K562 (cell line): Measurements from ENCODE around the gene GPD1L. TPM values are rescaled to one million over a fixed set of nuclear protein-coding genes. Genes with fewer than 3 reads are reported as not detected.
"Not testable (repeated sequence)": the region's sequence is repeated elsewhere in the genome, so short reads cannot be mapped to it uniquely, and the experiment has no call there.

ENCODE experiments used
- ATAC-seq: fragments of 200-7000 bp; cut with Tn5 transposase; 3 replicates; pipeline ENCODE4 v1.9.1; 2020; ENCODE audit warnings: moderate library complexity
- BruUV-seq: library from RNA; stranded (reverse); fragments of 400-500 nt; replicated peaks from 2 replicates; lab custom pipeline; 2021; lab: Mats Ljungman, UMichigan
- CTCF ChIA-PET: fragments of 300-600 bp; formaldehyde crosslinking; extraction: SDS; loops from one replicate; lab custom pipeline; 2021; ENCODE audit warnings: low intra/inter-chr PET ratio; lab: Yijun Ruan, JAX
- POLR2A ChIA-PET: fragments of 300-600, 350-650 bp; sonication (Branson Sonifier 250); formaldehyde crosslinking; extraction: SDS; loops from one replicate; lab custom pipeline; 2021; ENCODE audit warnings: antibody characterized with exemption, inconsistent platforms; lab: Yijun Ruan, JAX
- DNase-seq, 4 experiments: peaks; one replicate each; pipeline versions ENCODE4 v3.0.0 to v3.0.0-alpha.2; 2011 to 2018; ENCODE audit warnings: low spot score in 3 of 4, mixed read lengths in 3 of 4; ENCODE audit errors: extremely low read depth in 1 of 4
- FAIRE-seq: peaks from 2 replicates; lab custom pipeline; 2011; peaks lifted over from hg19 to GRCh38; lab: Jason Lieb, UNC
- H2AFZ ChIP-seq: 2 replicates; pipeline ENCODE4 v1.6.0; 2011; ENCODE audit warnings: low read depth, low read length, control low read depth, inconsistent platforms
- H3K27ac ChIP-seq: fragments of 200-600 bp; 3 replicates; pipeline ENCODE4 v1.8.0; 2011; ENCODE audit warnings: low read depth, mild to moderate bottlenecking, control low read depth, inconsistent platforms, low read length, moderate library complexity, mixed read lengths; ENCODE audit errors: extremely low read depth
- H3K27me3 ChIP-seq, 2 experiments: fragments of 300-600 bp in 1 of 2; 2 replicates in 1 of 2; 3 replicates in 1 of 2; pipeline versions ENCODE4 v1.6.0 to v1.8.0; 2011; ENCODE audit warnings: inconsistent platforms in 2 of 2, low read length in 2 of 2, mild to moderate bottlenecking in 1 of 2, mixed read lengths in 1 of 2, moderate library complexity in 1 of 2; ENCODE audit not compliant: control insufficient read depth in 2 of 2, insufficient read depth in 2 of 2
- H3K36me3 ChIP-seq: fragments of 300-600 bp; 3 replicates; pipeline ENCODE4 v1.8.0; 2011; ENCODE audit warnings: mild to moderate bottlenecking, low read length, inconsistent platforms; ENCODE audit not compliant: control insufficient read depth, insufficient read depth
- H3K4me1 ChIP-seq, 2 experiments: fragments of 200-600 bp in 1 of 2; replicated peaks in 1 of 2; 2 replicates in 1 of 2; 3 replicates in 1 of 2; pipeline versions ENCODE4 v1.5.1 to v1.8.0; 2011; ENCODE audit warnings: inconsistent platforms in 2 of 2, low read length in 2 of 2, mild to moderate bottlenecking in 1 of 2, mixed read lengths in 1 of 2, moderate library complexity in 1 of 2; ENCODE audit not compliant: control insufficient read depth in 2 of 2, insufficient read depth in 2 of 2
- H3K4me2 ChIP-seq: 2 replicates; pipeline ENCODE4 v1.6.1; 2011; ENCODE audit warnings: low read length, control low read depth, inconsistent platforms, mixed read lengths; ENCODE audit not compliant: insufficient read depth
- H3K4me3 ChIP-seq: fragments of 200-600 bp; sonication (generic), shearing (Covaris generic); 2 replicates; pipeline ENCODE4 v1.5.1; 2016; ENCODE audit warnings: control low read depth, inconsistent platforms
- H3K79me2 ChIP-seq: fragments of 200-600 bp; 3 replicates; pipeline ENCODE4 v1.8.0; 2011; ENCODE audit warnings: low read length, inconsistent platforms; ENCODE audit not compliant: control insufficient read depth, insufficient read depth
- H3K9ac ChIP-seq, 2 experiments: 2 replicates each; pipeline versions ENCODE4 v1.6.0 to v1.6.1; 2011; ENCODE audit warnings: low read depth in 2 of 2, low read length in 2 of 2, control low read depth in 1 of 2, inconsistent platforms in 1 of 2, mild to moderate bottlenecking in 1 of 2, mixed read lengths in 1 of 2; ENCODE audit not compliant: insufficient read depth in 1 of 2
- H3K9me1 ChIP-seq: one replicate; pipeline ENCODE4 v1.6.0; 2011; ENCODE audit warnings: inconsistent platforms, mild to moderate bottlenecking, low read length, moderate library complexity; ENCODE audit not compliant: control insufficient read depth, insufficient read depth
- H3K9me3 ChIP-seq: replicated peaks from 2 replicates; pipeline ENCODE4 v1.5.1; 2011; ENCODE audit warnings: low read depth, low read length, inconsistent platforms; ENCODE audit not compliant: control insufficient read depth, insufficient read depth
- H4K20me1 ChIP-seq: replicated peaks from 2 replicates; pipeline ENCODE4 v1.6.1; 2011; ENCODE audit warnings: low read length, inconsistent platforms, mixed read lengths; ENCODE audit not compliant: control insufficient read depth, insufficient read depth
- MBD2 ChIP-seq: sonication (generic); IDR thresholded peaks from 2 replicates; pipeline ENCODE4 v1.6.1; 2016; ENCODE audit warnings: low read depth, borderline replicate concordance
- TAF15 ChIP-seq: fragments of 200-400 bp; formaldehyde crosslinking; IDR thresholded peaks from 2 replicates; pipeline ENCODE4 v1.6.1; 2017; ENCODE audit warnings: mild to moderate bottlenecking, low read depth, low read length, moderate library complexity
- THRA ChIP-seq: fragments of 450-650 bp; IDR thresholded peaks from 2 replicates; pipeline ENCODE4 v1.6.1; 2017; ENCODE audit warnings: mild to moderate bottlenecking, moderate library complexity
- ZNF174 ChIP-seq: fragments of 250-450 bp; sonication (Bioruptor Pico); IDR thresholded peaks from 2 replicates; pipeline ENCODE4 v1.4.0; 2020; ENCODE audit warnings: mild to moderate bottlenecking
- ZNF212 ChIP-seq: fragments of 450-650 bp; formaldehyde crosslinking; IDR thresholded peaks from 2 replicates; pipeline ENCODE4 v1.4.0; 2020; ENCODE audit warnings: mild to moderate bottlenecking
- ZNF3 ChIP-seq: fragments of 250-450 bp; sonication (Bioruptor Pico); IDR thresholded peaks from 2 replicates; pipeline ENCODE4 v1.5.0; 2021; ENCODE audit warnings: mild to moderate bottlenecking, moderate library complexity
- ZNF644 ChIP-seq: fragments of 200-800 bp; sonication (Bioruptor generic); IDR thresholded peaks from 2 replicates; pipeline ENCODE4 v1.6.1; 2016; ENCODE audit warnings: low read depth, missing genetic modification characterization, missing compliant biosample characterization
- WGBS: fragments of 100-300 bp; shearing (Covaris generic); methylation state at CpG from one replicate; pipeline ENCODE4 v1.1.6; 2016; ENCODE audit warnings: low coverage, mixed read lengths; ENCODE audit not compliant: insufficient coverage; ENCODE audit errors: missing lambda C conversion rate; 5-methylcytosine and 5-hydroxymethylcytosine counted together
- in situ Hi-C: fragments of 300-500 bp; cut with MboI; formaldehyde crosslinking; loops from 4 replicates; pipeline ENCODE4 v1.15.0; 2018; ENCODE audit warnings: inconsistent platforms, mixed read lengths
- intact Hi-C: fragments of 100-400 bp; cut with micrococcal nuclease; formaldehyde crosslinking; loops from 2 replicates; pipeline ENCODE4 v1.14.2; 2022
- polyA plus RNA-seq, 8 experiments: library from polyadenylated mRNA; depleted of rRNA in 4 of 8; stranded (reverse) in 5 of 8; unstranded in 3 of 8; fragments of >200 nt; fragmentation: Nextera tagmentation in 2 of 8; fragmentation: Illumina TruSeq in 1 of 8; extraction: Ambion mirVana in 2 of 8; extraction: Trizol in 1 of 8; gene quantifications; 2 replicates each; pipeline versions ENCODE4 v1.2.1 to v1.2.3, GENCODE V29; 2011 to 2014; ENCODE audit warnings: inconsistent platforms in 1 of 8, missing spikeins in 1 of 8
- total RNA-seq, 7 experiments: library from RNA; depleted of rRNA in 6 of 7; stranded (reverse); fragments of >200 nt in 6 of 7; fragmentation: Illumina TruSeq in 2 of 7; extraction: Trizol in 2 of 7; gene quantifications; 2 replicates each; pipeline versions ENCODE4 v1.2.1 to v1.2.3, GENCODE V29; 2011 to 2021; ENCODE audit warnings: low replicate concordance in 1 of 7

Gene GPD1L
- total and polyA plus RNA-seq, 9 of the 15 experiments (the other 6 are each of a cell fraction or from before 2014, with no cell fraction given) = 1.6 to 17.3 (median 12.3) TPM

GRCh38 chr3:32106132-32106928 is at the start of gene GPD1L (continued):
- no peak for TF ChIP-seq TAF15
- TF ChIP-seq ZNF212 (CRISPR knock-in tag) = no peak
- TF ChIP-seq ZNF644 (tag) = no peak
- TF ChIP-seq ZNF174 = no peak
- no peak for TF ChIP-seq MBD2
- TF ChIP-seq ZNF3 (CRISPR knock-in tag) = no peak
- no peak for TF ChIP-seq THRA

GRCh38 chr3:32058465-32058864 is 48.0 kb upstream of the GPD1L start:
- H3K4me3 ChIP-seq, H4K20me1 ChIP-seq, H3K9me1 ChIP-seq, H3K27me3 ChIP-seq, ATAC-seq, H3K4me1 ChIP-seq, intact Hi-C loops, FAIRE-seq, H3K4me2 ChIP-seq, H3K79me2 ChIP-seq, CTCF ChIA-PET, BruUV-seq, DNase-seq, in situ Hi-C loops, H2AFZ ChIP-seq, H3K9ac ChIP-seq, H3K9me3 ChIP-seq, H3K27ac ChIP-seq, H3K36me3 ChIP-seq: not testable (repeated sequence)
- 5% methylated on average over 4 of the region's 4 CpGs for whole genome bisulfite sequencing
- POLR2A ChIA-PET = interaction anchor here (1.7 kb wide), 1 partner anchor 16 kb away, joined by 3 read pairs; no protein-coding TSS in a partner anchor
